NOMO-1 treated with DMSO at 0.1 percent for 48 hours (cell line): ENCODE data around the gene PXDN.

Experiments used
- DNase-seq: peaks from one replicate; lab custom pipeline; 2025; ENCODE audit not compliant: unreplicated experiment; lab: John Stamatoyannopoulos, UW

The PXDN gene

DNA sequence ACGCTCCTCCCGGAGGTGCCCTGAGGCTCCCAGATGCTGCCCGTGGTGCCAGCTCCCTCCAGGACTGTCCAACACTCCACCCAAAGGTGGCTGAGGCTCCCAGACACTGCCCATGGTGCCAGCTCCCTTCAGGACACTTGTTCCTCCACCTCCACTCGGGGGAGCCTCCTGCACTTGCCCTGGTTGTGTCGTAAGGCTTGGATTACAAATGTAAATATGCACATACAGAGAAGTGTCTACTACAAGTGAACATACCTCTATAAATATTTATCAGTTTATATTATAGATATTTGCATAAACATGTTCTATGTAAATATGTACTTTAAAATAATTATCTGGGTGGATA lies 143.3 kb downstream of the PXDN start:
- DNase-seq, result no peak

- DNase-seq, result no peak
These were observed 143.9 kb downstream of the PXDN start for GRCh38 chr2:1600191-1601066.

- DNase-seq, result no peak
These were observed 144.8 kb downstream of the PXDN start for GRCh38 chr2:1599301-1600085.

DNA sequence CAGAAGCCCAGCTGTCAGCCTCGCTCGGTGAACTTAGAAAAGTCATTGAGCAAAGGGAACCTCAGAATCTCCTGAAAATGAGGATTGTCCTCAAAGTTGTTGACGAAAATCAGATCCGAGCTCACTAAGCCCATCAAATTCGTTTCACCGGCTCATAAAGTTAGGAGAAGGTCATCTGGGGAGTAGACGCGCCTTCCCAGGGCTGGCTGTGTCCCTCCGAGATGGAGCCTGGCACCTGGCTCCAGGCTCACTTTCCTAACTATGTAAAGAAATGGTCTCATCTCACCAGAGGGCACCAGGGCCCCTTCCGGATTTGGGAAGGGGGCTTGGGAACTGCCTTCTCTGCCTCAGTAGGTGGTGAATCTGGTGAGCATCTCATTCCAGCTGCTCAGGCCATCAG lies 145.5 kb downstream of the PXDN start:
- DNase-seq, result no peak

- DNase-seq, result no peak
These were observed 146.1 kb downstream of the PXDN start for GRCh38 chr2:1598041-1598710.

DNA sequence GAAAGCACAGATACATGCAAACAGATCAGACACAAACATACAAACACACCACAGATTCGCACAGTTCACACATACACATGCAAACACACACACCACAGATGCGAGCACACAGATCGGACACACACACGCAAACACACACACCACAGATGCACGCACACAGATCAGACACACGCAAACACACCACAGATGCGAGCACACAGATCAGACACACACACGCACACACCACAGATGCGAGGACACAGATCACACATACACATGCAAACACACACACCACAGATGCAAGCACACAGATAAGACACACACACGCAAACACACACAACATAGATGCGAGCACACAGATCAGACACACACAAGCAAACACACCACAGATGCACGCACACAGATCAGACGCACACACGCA lies 149.0 kb downstream of the PXDN start:
- no peak for DNase-seq

GRCh38 chr2:1594373-1595171 lies 149.7 kb downstream of the PXDN start:
- no peak for DNase-seq

GRCh38 chr2:1594123-1594372 lies 150.3 kb downstream of the PXDN start:
- DNase-seq, result no peak

DNA sequence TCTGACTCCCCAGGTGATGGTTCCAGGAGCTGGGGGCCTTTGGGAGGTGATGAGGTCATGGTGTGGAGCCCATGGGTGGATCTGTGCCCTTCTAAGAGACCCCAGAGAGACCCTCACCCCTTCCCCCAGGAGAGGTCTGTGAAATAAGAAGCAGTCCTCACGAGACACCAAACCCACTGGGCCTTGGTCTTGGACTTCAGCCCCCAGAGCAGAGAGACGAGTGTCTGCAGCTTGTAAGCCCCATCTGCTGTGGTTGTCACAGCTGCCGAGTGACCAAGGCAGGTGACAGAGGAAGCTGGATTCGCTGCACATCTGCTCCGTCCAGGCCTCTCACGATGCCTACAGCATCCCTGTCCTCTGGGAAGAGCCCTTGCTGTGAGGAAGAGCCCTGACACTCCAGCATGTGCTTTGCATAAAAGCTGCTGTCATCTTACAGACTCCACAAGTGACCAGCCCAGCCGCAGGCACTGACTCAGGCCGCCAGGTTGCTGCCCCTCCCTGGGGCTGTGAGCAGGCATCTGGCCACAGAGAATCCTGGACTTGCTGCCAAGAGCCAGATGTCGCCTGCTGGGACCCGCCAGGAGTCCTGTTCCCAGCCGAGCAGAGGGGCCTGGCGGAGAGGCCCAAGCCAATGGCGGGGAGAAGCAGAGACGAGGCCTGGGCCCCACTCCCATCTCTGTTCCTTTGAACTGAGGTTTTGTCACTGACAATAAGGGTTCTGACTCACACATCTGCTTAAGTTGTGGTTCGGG lies 150.8 kb downstream of the PXDN start:
- DNase-seq, result no peak

DNA sequence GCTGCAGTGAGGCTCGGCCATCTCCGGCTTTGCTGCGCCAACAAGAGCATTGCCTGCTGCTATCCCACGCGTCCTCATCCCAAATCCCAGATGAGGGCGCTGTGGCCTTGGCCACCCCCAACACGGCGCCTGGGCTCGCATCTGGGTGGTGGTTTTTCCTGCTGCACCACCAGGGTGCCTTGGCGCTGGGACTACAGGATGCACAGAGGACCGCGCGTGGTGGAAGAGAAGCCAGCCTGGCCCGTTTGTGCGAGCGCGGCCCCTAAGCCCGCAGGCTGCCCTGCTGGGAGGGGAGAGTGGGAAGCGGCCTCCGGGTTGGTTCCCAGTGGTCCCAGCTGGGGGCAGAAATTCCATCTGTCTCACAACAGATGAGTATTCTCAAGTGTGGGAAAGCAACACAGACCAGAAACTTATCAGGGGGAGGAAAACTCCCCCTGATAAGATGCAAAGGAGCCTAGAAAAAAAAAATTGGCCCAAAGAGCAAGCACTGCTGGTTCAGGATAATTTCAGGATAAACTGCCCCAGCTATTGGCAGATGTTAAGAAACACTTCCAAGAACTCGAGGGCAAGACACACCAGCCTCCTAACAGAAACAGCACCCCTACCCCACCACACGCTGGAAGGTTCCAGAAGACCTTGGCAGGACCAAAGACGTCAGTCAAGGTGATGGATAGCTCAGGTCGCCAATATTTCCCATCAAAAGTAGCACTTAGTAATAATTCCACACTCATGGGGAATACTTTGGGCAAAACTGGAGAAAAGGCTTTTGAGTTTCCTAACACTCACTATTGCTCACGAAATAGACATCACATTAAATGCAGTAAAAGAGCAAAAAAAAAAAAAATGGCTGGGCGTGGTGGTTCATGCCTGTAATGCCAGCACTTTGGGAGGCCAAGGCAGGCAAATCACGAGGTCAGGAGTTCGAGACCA lies 152.1 kb downstream of the PXDN start:
- no peak for DNase-seq

DNA sequence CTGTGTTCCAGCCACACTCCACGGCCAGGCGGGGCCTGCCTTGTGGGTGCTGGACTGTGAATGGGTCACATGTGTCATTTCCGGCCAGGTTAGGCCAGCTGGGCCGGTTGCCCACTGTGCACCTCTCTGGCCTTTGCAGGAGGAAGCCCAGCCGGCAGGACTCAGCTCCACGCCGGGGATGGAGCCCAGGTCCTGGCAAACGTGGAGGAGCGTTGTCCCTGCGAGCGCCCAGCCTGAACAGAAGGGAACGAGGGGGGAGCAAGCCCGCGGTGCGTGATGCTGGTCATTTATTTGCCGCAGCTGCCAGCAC lies 152.9 kb downstream of the PXDN start:
- DNase-seq, result no peak

- no peak for DNase-seq
These were observed 153.5 kb downstream of the PXDN start for GRCh38 chr2:1590596-1591460.

- DNase-seq, result no peak
These were observed 155.2 kb downstream of the PXDN start for GRCh38 chr2:1588978-1589621.

DNA sequence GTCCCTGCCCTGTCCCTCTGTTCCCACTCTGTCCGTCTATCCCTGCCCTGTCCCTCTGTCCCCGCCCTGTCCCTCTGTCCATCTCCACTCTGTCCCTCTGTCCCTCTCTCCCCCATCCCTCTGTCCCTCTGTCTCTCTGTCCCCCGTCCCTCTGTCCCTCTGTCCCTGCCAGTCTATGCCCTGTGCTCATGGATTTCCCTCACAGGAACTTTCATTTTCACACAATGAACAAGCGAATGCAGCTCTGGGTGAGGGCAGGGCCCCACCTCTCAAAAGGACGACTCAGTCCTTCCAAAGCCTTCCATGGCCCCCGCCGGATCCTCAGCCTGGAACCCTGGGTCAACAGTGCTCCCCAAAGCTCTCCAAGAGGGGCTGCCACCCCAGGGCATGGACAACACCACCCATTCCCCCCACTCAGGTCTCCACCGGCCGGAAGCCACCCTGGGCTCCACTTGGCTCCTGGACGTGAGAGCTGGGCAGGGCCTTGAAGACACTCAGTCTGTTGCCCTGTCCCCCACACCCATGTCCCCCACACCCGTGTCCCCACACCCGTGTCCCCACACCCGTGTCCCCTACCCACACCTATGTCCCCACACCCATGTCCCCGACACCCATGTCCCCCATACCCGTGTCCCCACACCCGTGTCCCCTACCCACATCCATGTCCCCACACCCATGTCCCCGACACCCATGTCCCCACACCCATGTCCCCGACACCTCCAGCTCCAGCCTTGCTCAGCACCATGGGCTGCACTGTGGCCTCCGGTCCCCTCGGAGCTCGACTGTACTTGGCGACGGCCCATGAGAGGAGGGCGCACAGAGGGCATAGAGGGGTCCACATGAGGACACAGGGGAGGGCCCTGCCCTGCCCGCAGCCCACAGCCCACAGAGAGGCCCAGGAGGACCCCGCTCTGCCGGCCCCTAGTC lies 156.0 kb downstream of the PXDN start:
- no peak for DNase-seq

DNA sequence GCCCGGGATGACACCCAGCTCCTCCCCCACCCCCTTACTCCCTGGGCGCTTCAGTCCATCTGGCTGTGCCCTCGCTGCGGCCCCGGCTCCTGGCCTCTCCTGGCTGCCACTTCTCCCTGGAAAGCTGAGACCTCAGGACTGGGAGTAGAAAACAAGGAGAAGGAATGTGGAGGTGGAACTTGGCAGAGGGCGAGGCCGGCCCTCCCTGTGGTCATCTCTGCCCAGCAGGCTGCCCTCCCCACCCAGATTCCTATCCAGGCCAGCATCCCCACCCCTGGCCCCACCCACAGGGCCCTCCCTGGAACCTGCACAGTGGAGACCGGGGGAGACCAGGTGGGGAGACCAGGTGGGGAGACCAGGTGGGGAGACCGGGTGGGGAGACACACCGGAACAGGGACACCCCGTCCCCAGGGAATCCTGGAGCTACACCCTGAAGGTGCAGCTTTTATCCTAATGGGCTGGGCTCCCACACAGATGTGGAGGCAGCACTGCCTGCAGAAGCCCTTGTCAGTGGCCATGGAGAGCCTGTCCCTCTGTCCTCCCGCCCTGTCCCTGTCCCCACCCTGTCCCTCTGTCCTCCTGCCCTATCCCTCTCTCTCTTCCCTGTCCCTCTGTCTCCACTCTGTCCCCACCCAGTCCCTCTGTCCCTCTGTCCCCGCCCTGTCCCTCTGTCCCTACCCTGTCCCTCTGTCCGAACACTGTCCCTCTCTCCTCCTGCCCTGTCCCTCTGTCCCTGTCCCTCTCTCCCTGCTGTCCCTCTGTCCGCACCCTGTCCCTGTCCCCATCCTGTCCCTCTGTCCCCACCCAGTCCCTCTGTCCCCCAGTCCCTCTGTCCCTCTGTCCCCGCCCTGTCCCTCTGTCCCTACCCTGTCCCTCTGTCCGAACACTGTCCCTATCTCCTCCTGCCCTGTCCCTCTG lies 157.1 kb downstream of the PXDN start:
- no peak for DNase-seq

DNA sequence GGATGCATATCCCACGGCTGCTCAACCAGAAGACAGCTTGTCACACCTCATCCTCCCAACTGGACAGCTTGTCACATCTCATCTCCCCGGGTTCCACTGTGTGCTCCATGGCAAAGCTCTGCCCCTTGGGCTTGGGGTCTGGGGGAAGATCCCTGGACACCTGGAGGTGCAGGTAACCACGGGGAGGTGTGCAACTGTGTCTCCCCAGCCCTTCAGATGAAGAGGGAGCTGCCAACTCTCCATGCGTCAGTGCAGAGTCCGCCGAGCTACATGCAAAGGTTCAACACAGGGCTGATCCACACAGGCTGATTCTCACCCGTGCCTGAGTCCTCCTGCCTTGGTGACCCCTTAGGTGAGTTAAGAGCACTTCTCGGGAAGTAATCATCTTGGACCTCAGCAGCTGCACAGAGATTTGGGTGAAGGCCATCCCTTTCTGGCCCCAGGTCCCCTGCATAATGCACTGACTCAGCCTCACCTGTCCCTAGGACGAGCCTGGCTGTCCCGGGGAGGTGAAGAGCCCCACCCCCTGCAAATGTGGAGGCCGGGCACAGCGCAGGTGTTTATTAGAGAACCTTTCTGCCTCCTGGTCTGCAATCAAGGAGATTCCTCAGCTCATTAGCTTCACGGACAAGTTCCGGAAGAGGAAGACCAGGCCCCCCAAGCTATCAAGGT lies 157.9 kb downstream of the PXDN start:
- DNase-seq, result no peak
